Occipital lobe (tissue), 2 donors: Measurements from ENCODE around the gene STX2. TPM values are rescaled to one million over a fixed set of nuclear protein-coding genes. Genes with fewer than 3 reads are reported as not detected.
"Not testable (repeated sequence)": the region's sequence is repeated elsewhere in the genome, so short reads cannot be mapped to it uniquely, and the experiment has no call there.

Experiments
- DNase-seq: peaks from one replicate; lab custom pipeline; 2025; lab: John Stamatoyannopoulos, UW
- total RNA-seq: library from RNA; depleted of rRNA; stranded (reverse); fragments of >200 nt; gene quantifications from one replicate; pipeline ENCODE4 v1.2.3, GENCODE V29; 2014

The STX2 gene
- total RNA-seq, 1 donor from 2014 or later: 27.3 TPM

DNA sequence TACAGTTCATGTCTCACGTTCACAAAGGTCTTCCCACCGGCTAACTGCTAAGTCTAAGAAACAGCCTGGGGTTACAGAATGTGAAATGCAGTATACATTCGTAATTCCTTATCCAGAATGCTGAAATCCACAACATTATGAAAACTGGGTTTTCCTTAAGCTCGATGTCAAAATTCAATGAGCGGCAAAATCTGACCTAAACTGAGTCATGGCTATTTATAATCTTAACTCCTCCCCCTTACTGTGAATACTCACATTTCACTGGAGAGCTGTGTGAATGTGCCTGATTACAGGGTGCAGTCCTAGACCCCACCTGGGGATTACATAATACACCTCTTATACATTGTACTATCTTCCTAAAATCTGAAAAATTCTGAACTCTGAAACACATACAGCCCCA lies 35.3 kb downstream of the STX2 start:
- DNase-seq: no peak

DNA sequence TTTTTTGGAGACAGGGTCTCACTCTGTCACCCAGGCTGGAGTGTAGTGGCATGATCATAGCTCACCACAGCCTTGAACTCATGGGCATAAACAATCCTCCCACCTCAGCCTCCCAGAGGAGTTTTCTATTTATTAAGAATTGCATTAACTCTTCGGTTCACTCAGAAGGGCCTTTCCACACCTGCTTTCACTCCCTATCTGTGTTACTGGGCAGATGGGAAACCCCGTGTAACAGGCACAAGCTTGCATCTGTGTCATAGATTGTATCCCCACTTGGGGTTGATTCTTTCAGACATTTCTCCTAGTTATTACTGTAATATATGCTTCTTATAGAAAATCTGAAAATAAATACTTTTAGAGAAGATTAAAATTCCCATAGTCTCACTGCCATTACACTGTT lies 38.7 kb downstream of the STX2 start:
- DNase-seq: no peak

DNA sequence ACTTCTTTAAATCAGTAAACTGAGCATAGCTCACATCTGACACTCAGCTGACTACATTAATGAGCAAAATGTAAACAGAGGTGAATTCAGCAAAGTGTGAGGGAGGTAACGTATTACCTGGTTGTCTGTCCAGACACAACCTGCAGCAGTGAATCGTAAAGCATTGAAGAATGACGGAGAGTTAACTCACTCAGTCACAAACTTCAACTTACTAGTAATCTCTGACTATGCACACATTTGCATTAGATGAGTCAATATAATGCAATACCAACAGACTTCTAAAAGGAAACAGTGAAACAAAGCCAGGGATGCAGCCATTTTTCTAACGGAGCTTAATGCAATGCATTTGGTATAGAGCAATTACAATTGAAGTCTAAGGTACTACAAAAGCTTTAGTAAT lies 40.0 kb downstream of the STX2 start:
- DNase-seq: no peak

DNA sequence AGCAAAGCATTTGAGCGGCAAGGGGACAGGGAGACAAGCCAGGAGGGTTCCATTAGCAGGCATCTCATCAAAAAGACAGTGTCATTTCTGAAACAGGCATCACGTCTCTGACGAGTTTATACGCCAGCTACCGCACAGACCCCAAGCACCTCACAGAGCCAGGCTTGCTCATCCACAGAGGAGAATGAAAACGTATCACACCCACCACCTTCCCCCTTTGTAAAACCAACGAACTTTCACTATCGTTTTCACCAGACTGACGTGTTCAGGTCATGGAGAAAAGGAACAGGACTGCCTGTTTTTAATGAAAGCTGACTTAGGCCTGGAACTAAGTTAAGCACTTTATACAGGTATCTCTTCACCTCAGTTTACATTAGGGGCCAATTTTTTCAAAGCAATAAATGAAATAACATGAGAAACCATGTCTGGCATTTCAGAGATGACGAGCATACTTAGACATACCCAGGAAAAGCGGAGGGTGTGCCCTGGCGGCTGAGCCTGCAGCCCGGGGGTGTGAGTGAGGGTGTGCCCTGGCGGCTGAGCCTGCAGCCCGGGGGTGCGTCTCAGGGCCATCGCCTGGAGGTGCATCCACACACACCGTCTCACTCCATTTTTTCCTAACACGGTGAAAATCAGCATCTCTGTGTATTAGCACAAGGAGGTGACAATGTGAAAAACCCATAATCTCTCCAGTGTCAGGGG lies 41.9 kb downstream of the STX2 start:
- no peak for DNase-seq

DNA sequence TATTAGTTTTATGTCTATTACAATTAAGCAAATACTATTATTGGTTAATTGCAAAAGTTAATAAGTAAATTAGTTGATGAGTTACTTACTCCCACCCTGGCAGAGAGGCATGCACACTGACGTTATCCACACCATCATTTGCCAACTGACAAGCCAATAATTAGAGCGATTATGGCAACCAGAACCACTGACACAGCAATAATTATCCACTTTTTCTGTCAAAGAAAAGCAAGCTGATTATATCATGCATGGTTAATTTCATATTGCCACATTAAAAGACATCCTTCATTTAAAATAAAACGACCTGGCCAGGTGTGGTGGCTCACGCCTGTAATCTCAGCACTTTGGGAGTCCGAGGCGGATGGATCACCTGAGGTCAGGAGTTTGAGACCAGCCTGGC lies 43.1 kb downstream of the STX2 start:
- no peak for DNase-seq

DNA sequence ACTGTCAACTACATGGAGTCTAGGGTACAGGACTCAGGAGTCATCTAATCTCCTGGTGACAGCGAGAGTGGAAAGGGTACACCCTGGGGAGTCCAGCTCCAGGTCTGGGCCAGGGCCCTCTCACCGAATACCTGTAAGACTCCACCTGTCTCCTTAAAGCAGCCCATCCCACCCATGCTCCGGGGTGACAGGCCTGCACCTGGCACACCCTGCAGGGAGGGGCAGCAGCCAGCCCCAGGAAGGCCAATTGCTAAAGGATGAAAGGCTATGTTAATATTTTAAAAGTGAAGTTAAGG lies 45.5 kb downstream of the STX2 start:
- DNase-seq: no peak

DNA sequence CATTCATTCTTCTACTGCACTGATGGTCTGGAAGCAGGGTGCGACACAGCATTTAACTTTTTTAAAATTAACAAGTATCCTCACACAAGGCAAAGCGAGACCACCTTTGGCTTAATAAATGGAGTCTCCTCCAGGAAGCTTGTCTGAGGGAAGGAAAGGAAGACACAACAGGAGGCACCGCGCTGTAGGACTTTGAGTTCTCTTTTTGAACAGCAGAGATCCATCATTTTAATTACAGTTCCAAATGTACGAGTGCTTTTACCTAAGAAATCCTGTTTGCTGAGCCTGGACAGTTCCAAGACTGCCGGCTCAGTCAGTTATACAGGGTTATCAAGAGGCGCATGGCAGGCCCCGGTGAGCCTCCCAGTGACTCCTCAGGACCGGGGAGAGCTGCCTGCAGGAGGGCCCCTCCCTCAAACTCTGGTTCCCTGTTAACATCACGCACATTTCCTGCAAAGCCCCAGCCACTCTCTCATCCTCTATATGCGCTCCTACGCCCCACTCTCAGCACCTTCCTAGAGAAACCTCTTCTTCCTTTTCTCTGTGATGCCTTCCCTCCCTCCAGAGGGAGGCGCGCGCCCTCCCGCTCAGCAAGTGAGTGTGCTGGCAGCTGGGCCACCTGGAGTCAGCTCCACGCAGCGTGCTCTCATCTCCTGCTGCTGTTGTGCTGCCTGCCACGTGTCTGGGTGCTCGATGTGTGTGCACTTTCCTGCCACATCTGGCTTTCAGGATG lies 46.1 kb downstream of the STX2 start:
- DNase-seq: no peak

DNA sequence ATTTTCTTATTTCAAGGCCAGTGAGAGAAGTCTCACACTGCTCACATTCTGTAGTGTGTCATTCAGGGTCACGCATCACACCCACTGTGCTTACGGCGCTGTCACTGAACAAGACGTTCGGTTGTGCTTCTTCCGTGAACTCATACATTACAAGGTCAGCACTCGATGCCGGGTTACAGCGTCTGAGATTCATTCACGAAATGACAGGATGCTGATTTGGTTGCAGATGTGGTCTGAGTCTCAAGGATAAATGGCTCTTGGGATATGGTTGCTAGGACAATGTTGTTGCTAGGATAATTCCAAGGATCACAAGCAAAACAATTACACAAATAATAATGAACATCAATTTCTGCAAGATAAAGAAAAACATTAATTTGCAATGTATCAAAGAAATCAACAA lies 47.4 kb downstream of the STX2 start:
- no peak for DNase-seq

DNA sequence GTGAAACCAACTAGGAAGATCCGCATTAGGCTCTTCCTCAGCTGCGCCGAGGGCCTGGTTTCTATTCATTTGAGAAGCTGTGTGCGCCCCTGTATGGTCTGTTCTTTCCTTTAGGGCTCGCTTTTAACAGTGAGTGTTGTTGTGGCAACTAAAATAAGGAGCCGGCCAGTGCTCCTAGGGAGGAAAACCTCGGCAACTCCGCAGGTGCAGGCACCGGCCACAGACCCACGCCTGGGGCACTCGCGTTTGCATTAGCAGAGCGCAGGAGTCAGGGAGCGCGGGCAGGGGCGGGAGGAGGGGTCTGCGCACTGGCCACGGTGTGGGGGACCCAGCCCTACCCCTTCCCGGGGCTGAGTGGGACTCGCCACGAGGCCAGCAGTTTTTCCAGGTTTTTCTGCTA lies 50.5 kb downstream of the STX2 start:
- DNase-seq: no peak

DNA sequence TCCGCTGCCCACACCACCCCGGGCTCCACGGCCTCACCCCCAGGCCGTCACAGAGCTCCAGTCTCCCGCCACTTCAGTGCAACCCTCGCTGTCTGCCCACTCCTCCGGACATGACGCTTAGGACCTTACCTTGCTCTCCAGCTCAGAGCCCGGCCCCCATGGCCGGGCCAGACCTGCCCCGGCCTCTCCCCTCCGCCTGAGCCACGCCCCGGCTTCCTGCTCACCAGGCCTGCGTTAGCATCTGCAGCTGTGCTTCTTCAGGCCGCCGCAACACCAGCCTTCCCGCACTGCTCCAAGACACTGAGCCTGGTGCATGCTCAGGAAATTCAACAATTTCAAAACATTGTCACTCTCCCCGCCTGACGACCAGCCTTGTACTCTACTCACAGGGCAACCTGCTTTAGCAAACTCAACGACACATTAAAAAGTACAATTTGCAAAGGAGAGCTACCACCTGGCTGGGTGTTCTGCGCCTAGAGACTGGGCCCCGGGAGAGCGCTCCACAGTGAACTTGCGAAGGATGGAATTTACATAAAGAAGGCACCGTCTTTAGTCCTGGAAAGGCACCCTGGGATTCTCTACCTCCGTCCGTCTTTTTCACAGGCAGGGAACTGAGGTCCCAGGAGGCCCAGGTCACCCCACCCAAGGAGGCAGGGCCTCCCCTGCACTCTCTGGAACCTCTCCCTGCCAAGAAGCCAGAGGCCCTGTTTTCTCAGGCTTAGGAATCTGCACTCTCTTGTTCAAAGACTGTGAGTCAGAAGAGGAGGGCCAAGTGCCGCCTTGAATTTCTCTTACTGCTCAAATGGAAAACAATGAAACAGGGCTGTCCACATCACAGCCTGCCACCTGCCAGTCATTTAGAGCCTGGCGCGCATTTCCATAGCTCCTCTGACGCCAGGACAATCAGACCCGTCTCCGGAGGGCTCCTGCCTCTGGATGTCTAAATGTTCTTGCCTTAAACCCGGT lies 51.3 kb downstream of the STX2 start:
- DNase-seq: no peak

DNA sequence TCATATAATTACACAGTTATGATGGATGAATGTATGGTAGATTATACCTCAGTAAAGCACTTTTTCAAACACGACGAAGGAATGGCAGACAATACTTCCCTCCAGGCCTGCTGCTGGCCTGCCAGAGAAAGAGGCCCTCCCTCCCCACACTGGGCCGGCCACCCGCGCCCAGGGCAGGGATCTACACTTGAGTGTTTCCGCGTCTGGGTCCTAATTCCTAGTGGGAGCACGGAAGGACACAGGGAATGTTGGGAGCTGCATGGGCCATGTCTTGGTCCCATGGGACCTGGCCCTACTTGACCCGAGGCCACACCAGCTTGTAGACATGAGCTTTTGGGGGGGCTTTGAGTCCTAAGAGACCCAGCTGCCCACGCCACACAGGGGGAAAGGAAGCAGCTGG lies 52.0 kb downstream of the STX2 start:
- no peak for DNase-seq

DNA sequence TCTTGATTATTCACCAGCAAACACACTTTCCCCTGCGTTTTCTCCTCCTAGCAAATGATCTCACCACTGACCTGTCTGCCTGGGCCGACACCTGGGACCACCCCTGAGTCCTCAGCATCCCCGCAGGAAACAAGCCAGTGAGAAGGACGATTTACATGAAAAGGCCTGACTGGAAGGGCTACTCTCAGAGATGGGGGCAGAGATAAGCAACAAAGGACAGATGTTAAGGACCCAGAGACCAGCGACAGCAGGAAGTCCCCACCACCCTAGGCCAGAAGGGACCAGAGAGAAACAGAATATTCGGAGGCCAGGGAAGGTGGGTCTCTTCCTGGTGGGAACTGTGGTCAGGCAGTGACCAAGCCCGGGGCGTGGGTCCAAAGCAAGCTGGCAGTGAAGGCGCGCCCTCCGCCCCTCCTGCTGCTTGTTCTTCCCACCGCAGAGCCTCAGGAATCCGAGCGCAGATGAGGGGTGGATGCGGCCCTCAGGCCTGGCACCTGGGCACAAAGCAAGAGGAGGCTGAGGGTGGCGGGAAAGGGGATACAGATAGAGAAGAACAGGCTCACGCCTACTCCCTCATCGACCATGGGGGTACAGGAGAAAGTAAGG lies 55.8 kb downstream of the STX2 start:
- DNase-seq: no peak

DNA sequence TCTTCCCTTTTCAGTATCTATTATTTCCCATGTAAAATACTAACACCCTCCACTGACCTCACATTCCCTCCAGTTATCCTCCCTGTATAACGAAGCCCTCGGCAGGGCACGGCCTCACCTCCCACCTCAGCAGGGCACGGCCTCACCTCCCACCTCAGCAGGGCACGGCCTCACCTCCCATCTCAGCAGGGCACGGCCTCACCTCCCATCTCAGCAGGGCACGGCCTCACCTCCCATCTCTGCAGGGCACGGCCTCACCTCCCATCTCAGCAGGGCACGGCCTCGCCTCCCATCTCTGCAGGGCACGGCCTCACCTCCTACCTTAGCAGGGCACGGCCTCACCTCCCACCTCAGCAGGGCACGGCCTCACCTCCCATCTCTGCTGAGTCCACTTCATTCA lies 56.8 kb downstream of the STX2 start:
- not testable (repeated sequence) for DNase-seq

DNA sequence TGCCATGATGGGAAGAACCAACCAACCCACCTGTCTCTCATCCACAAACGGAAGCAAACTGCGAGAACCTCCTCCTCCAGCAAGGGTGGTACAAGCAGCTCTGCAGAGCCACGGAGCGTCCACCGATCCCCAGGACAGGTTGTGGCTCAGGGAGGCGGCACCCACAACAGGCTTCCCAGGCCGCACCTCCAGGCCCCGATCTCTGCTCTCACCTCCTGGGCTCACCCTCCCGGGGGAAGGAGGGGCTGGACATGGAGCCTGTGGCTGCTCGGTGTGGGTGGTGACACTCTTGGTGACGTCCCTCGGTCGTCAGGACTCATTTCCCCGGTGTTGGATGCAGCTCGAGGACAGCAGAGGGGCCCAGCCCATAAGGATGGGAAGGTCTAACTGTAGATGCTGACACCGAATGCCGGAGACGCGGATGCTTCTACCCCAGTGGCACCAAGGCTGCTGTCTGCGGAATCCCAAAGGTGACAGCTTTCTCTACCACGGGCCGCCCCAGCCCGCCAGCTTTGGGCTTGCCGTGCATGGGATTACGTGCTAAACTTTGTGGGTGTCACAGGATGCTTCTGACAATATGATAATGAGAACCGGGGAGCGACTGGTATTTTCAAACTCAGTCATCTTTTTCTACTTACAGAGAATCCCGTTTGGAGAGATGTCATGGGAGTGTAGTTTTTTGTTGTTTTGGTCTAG lies 58.0 kb downstream of the STX2 start:
- DNase-seq: peak; percentile 13

DNA sequence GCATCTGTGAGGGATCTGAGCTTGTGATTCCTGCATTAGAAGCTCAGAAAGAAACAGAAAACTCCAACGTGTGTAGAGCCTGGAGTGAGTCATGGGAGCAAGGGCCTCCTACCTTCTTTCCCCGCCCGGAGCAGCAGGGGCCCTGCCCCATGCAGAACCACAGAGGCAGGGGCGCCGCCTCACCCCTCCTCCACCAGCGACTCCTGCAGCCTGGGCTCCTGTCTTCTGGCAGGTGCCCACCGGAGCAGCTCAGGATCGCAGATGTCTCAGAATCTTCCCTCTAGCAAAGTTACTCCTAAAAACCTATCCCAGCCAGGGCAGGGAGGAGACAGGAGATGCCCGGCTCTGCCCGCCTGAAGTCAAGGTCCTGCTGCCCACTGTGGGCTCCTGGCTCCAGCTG lies 58.7 kb downstream of the STX2 start:
- DNase-seq: no peak

DNA sequence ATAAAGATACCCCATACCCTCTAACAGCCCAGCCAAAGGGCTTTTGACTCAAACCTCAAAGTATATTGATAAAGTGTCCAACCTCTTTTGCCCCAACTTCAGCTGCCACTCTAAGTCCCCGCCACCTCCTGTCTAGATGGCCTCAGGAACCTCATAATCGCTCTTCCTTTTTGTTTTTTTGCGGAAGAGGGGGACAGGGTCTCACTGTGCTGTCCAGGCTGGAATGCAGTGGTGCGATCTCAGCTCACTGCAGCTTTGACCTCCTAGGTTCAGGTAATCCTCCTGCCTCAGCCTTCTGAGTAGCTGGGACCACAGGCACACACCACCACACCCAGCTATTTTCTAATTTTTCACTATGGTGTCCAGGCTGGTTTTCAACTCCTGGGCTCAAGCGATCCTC lies 60.3 kb downstream of the STX2 start:
- no peak for DNase-seq

DNA sequence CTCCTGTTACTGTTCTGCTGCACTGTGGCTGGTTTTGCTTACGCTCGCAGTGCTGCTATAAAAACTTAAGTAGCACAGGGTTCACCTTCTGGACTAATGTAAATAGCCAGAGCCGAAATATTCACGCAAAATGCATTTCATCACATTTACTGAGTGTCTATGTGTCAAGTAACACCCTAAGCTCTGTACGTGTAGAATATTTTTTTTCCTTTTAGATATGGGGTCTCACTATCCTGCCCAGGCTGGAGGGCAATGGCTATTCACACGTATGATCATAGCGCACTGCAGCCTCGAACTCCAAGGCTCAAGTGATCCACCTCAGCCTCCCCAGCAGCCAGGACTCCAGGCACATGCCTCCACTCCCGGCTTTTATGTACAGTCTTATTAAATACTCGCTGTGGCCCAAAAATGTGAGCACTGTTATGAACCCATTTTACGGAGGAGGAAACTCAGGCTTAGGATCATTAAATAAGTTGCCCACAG lies 62.2 kb downstream of the STX2 start:
- DNase-seq: no peak

DNA sequence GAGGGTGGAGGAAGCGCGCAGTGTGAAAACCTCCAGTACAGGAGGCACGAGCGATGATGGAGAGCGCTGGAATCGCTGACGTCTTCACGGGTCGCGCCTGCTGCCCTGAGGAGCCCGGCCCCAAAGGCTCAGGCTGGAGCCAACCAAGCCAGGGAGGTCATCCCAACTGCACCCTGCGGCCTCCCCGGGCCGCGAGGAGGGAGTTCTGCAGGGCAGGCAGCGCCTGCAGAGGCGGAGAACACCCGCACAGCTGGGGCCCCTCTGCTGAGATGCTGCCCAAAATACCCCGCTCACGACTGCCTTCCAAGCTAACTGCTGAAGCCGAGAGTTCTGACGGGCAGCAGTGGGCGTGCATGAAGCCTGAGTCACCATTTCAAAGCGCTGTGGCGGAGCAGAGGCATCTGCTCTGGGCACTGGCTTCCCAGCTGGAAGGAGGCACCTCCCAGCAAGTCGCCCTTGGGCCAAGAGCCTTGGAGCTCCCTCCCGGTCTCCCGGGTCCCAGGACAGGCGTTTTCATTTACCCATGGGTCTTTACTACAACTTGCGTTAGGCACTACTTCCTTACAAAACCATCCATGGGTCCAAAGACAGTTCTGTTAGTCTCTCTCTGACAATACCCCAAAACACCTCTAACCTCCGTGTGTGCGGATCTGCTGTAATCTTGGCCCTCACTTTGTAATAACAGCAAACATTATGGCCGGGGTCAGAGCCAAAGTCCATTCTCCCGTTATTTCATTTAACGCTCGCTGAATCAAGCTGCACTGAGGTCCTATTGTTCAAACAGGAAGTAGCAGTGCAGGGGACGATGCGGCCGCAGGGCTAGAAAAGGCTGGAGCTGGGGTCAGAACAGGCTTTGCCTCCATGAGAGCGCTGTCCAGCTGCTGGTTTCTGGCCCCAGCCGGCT lies 62.8 kb downstream of the STX2 start:
- DNase-seq: peak; percentile 79

DNA sequence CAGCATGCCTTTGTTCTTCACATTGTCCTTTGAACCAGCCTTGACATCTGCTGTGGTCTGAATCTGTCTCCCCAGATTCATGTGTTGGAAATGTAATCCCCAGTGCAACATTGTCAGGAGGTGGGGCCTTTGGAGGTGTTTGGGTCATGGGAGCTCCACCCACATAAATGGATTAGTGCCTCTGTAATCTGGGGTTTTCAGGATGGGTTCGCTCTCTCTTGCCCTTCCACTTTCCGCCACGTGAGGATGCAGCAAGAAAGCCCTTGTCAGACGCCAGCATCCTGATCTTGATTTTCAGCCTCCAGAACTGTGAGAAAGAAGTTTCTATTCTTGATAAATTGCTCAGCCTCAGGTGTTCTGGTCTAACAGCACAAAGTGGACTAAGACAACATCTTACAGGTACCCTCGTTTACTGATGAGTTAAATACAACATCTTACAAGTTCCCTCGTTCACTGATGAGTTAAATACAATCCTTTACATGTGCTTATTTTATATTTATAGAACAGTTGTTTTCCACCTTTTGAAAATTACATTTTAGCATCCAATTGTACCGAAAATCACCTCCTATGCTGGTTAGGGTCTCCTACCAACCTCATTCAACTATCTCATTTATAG lies 68.5 kb downstream of the STX2 start:
- DNase-seq: no peak

DNA sequence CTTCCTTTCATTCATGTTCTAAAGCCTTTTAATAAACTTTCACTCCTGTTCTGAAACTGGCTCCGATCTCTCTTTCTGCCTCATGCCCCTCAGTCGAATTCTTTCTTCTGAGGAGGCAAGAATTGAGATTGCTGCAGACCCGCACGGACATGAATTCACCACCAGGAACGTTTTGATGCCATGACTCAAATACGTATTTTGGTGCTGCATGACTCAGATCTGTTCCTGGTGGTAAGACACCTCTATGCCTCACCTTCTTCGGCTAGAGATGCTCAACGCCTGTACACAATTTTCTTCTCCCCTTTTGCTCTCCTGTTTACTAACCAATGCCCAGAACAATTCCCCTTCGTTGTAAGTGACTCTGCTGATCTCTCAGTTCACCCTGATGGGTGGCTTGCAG lies 70.9 kb downstream of the STX2 start:
- DNase-seq: no peak
